Activated naive CD8-positive, alpha-beta T cell treated with anti-CD3 and anti-CD28 coated beads, Interleukin-2, amount 50 U/mL, for 24 hours (primary cell): ENCODE data around the gene CBX8.

Source experiments
- ATAC-seq: fragments of 150-1000 bp; cut with Tn5 transposase; one replicate; pipeline ENCODE4 v1.10.0; 2021
- DNase-seq: peaks from one replicate; pipeline ENCODE4 v3.0.0; 2021
- H3K27ac Mint-ChIP-seq: one replicate; pipeline ENCODE4 v1.8.0; 2021; ENCODE audit warnings: mild to moderate bottlenecking, mixed read lengths
- H3K27me3 Mint-ChIP-seq: one replicate; pipeline ENCODE4 v1.8.0; 2021; ENCODE audit warnings: mixed read lengths
- H3K36me3 Mint-ChIP-seq: one replicate; pipeline ENCODE4 v1.8.0; 2021; ENCODE audit warnings: low read depth, mixed read lengths
- H3K4me1 Mint-ChIP-seq: one replicate; pipeline ENCODE4 v1.8.0; 2021; ENCODE audit warnings: mixed read lengths
- H3K4me3 Mint-ChIP-seq: one replicate; pipeline ENCODE4 v1.8.0; 2021; ENCODE audit warnings: mild to moderate bottlenecking, moderate library complexity, mixed read lengths
- H3K9me3 Mint-ChIP-seq: one replicate; pipeline ENCODE4 v1.8.0; 2021; ENCODE audit warnings: mixed read lengths

CBX8 gene

GRCh38 chr17:79796763-79797491 lies at the start of gene CBX8:
TSS of gene CBX8 (minus strand) at chr17:79797077. CDS start at chr17:79796998, 79 bp downstream.
- peaks cover 2% of the 10 kb centered on the region for H3K36me3 Mint-ChIP-seq
- H3K27me3 Mint-ChIP-seq, result peaks cover 42% of the 10 kb centered on the region
- peak within 1 kb of the TSS; percentile 79 for H3K4me3 Mint-ChIP-seq
- H3K9me3 Mint-ChIP-seq, result no peaks in the 10 kb centered on the region
- H3K27ac Mint-ChIP-seq, result peak within 1 kb of the TSS; percentile 67
- H3K4me1 Mint-ChIP-seq, result peaks cover 42% of the 10 kb centered on the region
- peak; percentile 85 for ATAC-seq
- peak; percentile 100 for DNase-seq

GRCh38 chr17:79845601-79845949 lies 48.7 kb upstream of the CBX8 start:
- ATAC-seq (no peak), DNase-seq (no peak)
- Mint-ChIP-seq H3K4me3 (no peak overlapping the region), H3K27ac (no peak overlapping the region), H3K4me1 (peaks cover 25% of the 10 kb centered on the region), H3K36me3 (no peaks in the 10 kb centered on the region), H3K27me3 (peaks cover 45% of the 10 kb centered on the region), H3K9me3 (no peaks in the 10 kb centered on the region)

- H3K27me3 Mint-ChIP-seq, result peaks cover 47% of the 10 kb centered on the region
- no peaks in the 10 kb centered on the region for H3K9me3 Mint-ChIP-seq
- peak; percentile 35 for ATAC-seq
- no peak overlapping the region for H3K27ac Mint-ChIP-seq
- H3K4me3 Mint-ChIP-seq, result no peak overlapping the region
- H3K4me1 Mint-ChIP-seq, result peaks cover 26% of the 10 kb centered on the region
- no peaks in the 10 kb centered on the region for H3K36me3 Mint-ChIP-seq
- peak; percentile 65 for DNase-seq
Measured at GRCh38 chr17:79844869-79845600, 48.2 kb upstream of the CBX8 start.

GRCh38 chr17:79843816-79844800 lies 47.2 kb upstream of the CBX8 start:
- Mint-ChIP-seq H3K9me3 (no peaks in the 10 kb centered on the region), H3K27me3 (peaks cover 50% of the 10 kb centered on the region), H3K4me3 (peak overlapping the region; percentile 62), H3K4me1 (peaks cover 28% of the 10 kb centered on the region), H3K36me3 (no peaks in the 10 kb centered on the region), H3K27ac (no peak overlapping the region)
- ATAC-seq (no peak), DNase-seq (no peak)

- Mint-ChIP-seq H3K4me1 (peaks cover 29% of the 10 kb centered on the region), H3K9me3 (no peaks in the 10 kb centered on the region), H3K27ac (no peak overlapping the region), H3K36me3 (no peaks in the 10 kb centered on the region), H3K4me3 (peak overlapping the region; percentile 62), H3K27me3 (peaks cover 50% of the 10 kb centered on the region)
- ATAC-seq, result no peak
- DNase-seq, result peak; percentile 28
Measured at GRCh38 chr17:79843474-79843815, 46.6 kb upstream of the CBX8 start.

GRCh38 chr17:79842656-79843473 lies 46.0 kb upstream of the CBX8 start:
- H3K36me3 Mint-ChIP-seq, result no peaks in the 10 kb centered on the region
- no peak overlapping the region for H3K27ac Mint-ChIP-seq
- peaks cover 33% of the 10 kb centered on the region for H3K4me1 Mint-ChIP-seq
- H3K27me3 Mint-ChIP-seq, result peaks cover 47% of the 10 kb centered on the region
- H3K9me3 Mint-ChIP-seq, result no peaks in the 10 kb centered on the region
- ATAC-seq (no peak), DNase-seq (peak; percentile 23)
- peak overlapping the region; percentile 52 for H3K4me3 Mint-ChIP-seq

GRCh38 chr17:79842136-79842655 lies 45.3 kb upstream of the CBX8 start:
- H3K27me3 Mint-ChIP-seq, result peaks cover 44% of the 10 kb centered on the region
- ATAC-seq (no peak), DNase-seq (no peak)
- H3K4me3 Mint-ChIP-seq, result peak overlapping the region; percentile 52
- no peaks in the 10 kb centered on the region for H3K36me3 Mint-ChIP-seq
- peaks cover 38% of the 10 kb centered on the region for H3K4me1 Mint-ChIP-seq
- no peak overlapping the region for H3K27ac Mint-ChIP-seq
- H3K9me3 Mint-ChIP-seq, result no peaks in the 10 kb centered on the region

- H3K9me3 Mint-ChIP-seq, result no peaks in the 10 kb centered on the region
- no peak for ATAC-seq
- H3K4me3 Mint-ChIP-seq, result no peak overlapping the region
- H3K27me3 Mint-ChIP-seq, result peaks cover 44% of the 10 kb centered on the region
- peaks cover 45% of the 10 kb centered on the region for H3K4me1 Mint-ChIP-seq
- DNase-seq, result peak; percentile 13
- no peak overlapping the region for H3K27ac Mint-ChIP-seq
- H3K36me3 Mint-ChIP-seq, result no peaks in the 10 kb centered on the region
Measured at GRCh38 chr17:79841369-79842135, 44.7 kb upstream of the CBX8 start.

GRCh38 chr17:79840989-79841286 lies 44.1 kb upstream of the CBX8 start:
- ATAC-seq (no peak), DNase-seq (no peak)
- Mint-ChIP-seq H3K4me1 (peaks cover 45% of the 10 kb centered on the region), H3K9me3 (no peaks in the 10 kb centered on the region), H3K27me3 (peaks cover 39% of the 10 kb centered on the region), H3K4me3 (no peak overlapping the region), H3K36me3 (no peaks in the 10 kb centered on the region), H3K27ac (no peak overlapping the region)

- Mint-ChIP-seq H3K27me3 (peaks cover 34% of the 10 kb centered on the region), H3K4me1 (peaks cover 49% of the 10 kb centered on the region), H3K27ac (no peak overlapping the region), H3K9me3 (no peaks in the 10 kb centered on the region), H3K36me3 (no peaks in the 10 kb centered on the region), H3K4me3 (peak overlapping the region; percentile 14)
- ATAC-seq (no peak), DNase-seq (peak; percentile 37)
Measured at GRCh38 chr17:79840269-79840988, 43.6 kb upstream of the CBX8 start.

- no peaks in the 10 kb centered on the region for H3K9me3 Mint-ChIP-seq
- H3K27ac Mint-ChIP-seq, result peak within 1 kb of the TSS; percentile 86
- peaks cover 3% of the 10 kb centered on the region for H3K36me3 Mint-ChIP-seq
- ATAC-seq (peak; percentile 66), DNase-seq (peak; percentile 91)
- peaks cover 50% of the 10 kb centered on the region for H3K4me1 Mint-ChIP-seq
- peaks cover 31% of the 10 kb centered on the region for H3K27me3 Mint-ChIP-seq
- peak within 1 kb of the TSS; percentile 88 for H3K4me3 Mint-ChIP-seq
Measured at GRCh38 chr17:79839356-79840268, 42.7 kb upstream of the CBX8 start, which contains the start of gene CBX4. TSS of gene CBX4 (minus strand) at chr17:79839440. CDS start at chr17:79839251, 189 bp downstream.
